Measurements from ENCODE around the gene ARHGEF16. TPM values are rescaled to one million over a fixed set of nuclear protein-coding genes. Genes with fewer than 3 reads are reported as not detected.

Gene ARHGEF16
- polyA plus RNA-seq, 1 experiment, result not detected

DNA sequence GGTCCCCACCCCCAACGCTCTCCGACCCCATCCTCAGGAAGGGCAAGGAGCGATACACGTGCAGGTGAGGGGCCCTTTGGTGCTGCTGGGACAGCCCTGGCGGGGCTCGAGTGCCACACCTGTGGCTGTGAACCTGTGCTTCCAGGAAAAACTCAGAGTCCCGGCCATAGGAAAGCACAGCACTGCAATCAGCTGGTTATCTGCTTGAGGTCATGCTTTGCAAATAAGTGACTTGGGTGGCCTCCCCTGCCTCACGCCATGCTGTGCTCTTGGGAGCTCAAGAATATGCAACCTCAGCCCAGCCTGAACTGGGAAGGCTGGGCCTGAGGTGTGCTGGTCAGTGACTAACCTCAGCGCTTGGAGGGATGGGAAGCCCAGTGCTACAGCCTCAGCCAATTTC is 36.5 kb upstream of the ARHGEF16 start:
- CTCF ChIA-PET, result interaction anchor here (0.6 kb wide), 1 partner anchor 795 kb away, joined by 3 read pairs; no protein-coding TSS in a partner anchor
- POLR2A ChIA-PET, result no interaction called here
- H3K9me3 ChIP-seq (ENCODE audit: control insufficient read depth, insufficient read depth, low read length), result peaks cover 48% of the 10 kb centered on the region
- no peak overlapping the region for H3K4me3 ChIP-seq (ENCODE audit: low read depth, low read length)
- no peak overlapping the region for H3K27ac ChIP-seq (ENCODE audit: low read depth, low read length)
- TF ChIP-seq CTCF (IDR thresholded peaks at IDR 0.05; ENCODE audit: low read depth, low read length), result no peak
- H3K27me3 ChIP-seq (ENCODE audit: control insufficient read depth, insufficient read depth, low read length), result no peaks in the 10 kb centered on the region
- DNase-seq (ENCODE audit: low read depth, low spot score), result no peak

- no peak for TF ChIP-seq CTCF (IDR thresholded peaks at IDR 0.05; ENCODE audit: low read depth, low read length)
- Histone ChIP-seq H3K4me3 (ENCODE audit: low read depth, low read length) (no peak overlapping the region), H3K27me3 (ENCODE audit: control insufficient read depth, insufficient read depth, low read length) (peaks cover 3% of the 10 kb centered on the region), H3K9me3 (ENCODE audit: control insufficient read depth, insufficient read depth, low read length) (peaks cover 47% of the 10 kb centered on the region), H3K27ac (ENCODE audit: low read depth, low read length) (no peak overlapping the region)
- no peak for DNase-seq (ENCODE audit: low read depth, low spot score)
- ChIA-PET CTCF (no interaction called here), POLR2A (no interaction called here)
Observed at GRCh38 chr1:3418600-3418999, 35.9 kb upstream of the ARHGEF16 start.

GRCh38 chr1:3419415-3420204 is 34.9 kb upstream of the ARHGEF16 start:
- TF ChIP-seq CTCF (IDR thresholded peaks at IDR 0.05; ENCODE audit: low read depth, low read length), result no peak
- Histone ChIP-seq H3K4me3 (ENCODE audit: low read depth, low read length) (no peak overlapping the region), H3K27me3 (ENCODE audit: control insufficient read depth, insufficient read depth, low read length) (peaks cover 5% of the 10 kb centered on the region), H3K27ac (ENCODE audit: low read depth, low read length) (no peak overlapping the region), H3K9me3 (ENCODE audit: control insufficient read depth, insufficient read depth, low read length) (peaks cover 37% of the 10 kb centered on the region)
- DNase-seq (ENCODE audit: low read depth, low spot score), result no peak
- POLR2A ChIA-PET, result no interaction called here
- CTCF ChIA-PET, result interaction anchor here (0.6 kb wide), 1 partner anchor 407 kb away, joined by 3 read pairs; no protein-coding TSS in a partner anchor

GRCh38 chr1:3420218-3420951 is 34.1 kb upstream of the ARHGEF16 start:
- no peak for DNase-seq (ENCODE audit: low read depth, low spot score)
- H3K27ac ChIP-seq (ENCODE audit: low read depth, low read length), result no peak overlapping the region
- peaks cover 29% of the 10 kb centered on the region for H3K9me3 ChIP-seq (ENCODE audit: control insufficient read depth, insufficient read depth, low read length)
- CTCF ChIA-PET, result interaction anchor here (0.6 kb wide), 1 partner anchor 408 kb away, joined by 3 read pairs; no protein-coding TSS in a partner anchor
- no peak overlapping the region for H3K4me3 ChIP-seq (ENCODE audit: low read depth, low read length)
- peaks cover 5% of the 10 kb centered on the region for H3K27me3 ChIP-seq (ENCODE audit: control insufficient read depth, insufficient read depth, low read length)
- POLR2A ChIA-PET, result no interaction called here
- no peak for TF ChIP-seq CTCF (IDR thresholded peaks at IDR 0.05; ENCODE audit: low read depth, low read length)

GRCh38 chr1:3422638-3423037 is 31.8 kb upstream of the ARHGEF16 start:
- ChIA-PET CTCF (interaction anchor here (0.9 to 2.7 kb wide), 3 partner anchors 30 to 1007 kb away, joined by 3 to 14 read pairs (median 8); no protein-coding TSS in a partner anchor), POLR2A (no interaction called here)
- no peak overlapping the region for H3K4me3 ChIP-seq (ENCODE audit: low read depth, low read length)
- no peak overlapping the region for H3K27ac ChIP-seq (ENCODE audit: low read depth, low read length)
- TF ChIP-seq CTCF (IDR thresholded peaks at IDR 0.05; ENCODE audit: low read depth, low read length), result no peak
- H3K9me3 ChIP-seq (ENCODE audit: control insufficient read depth, insufficient read depth, low read length), result peaks cover 7% of the 10 kb centered on the region; the same call in 1 of the 2 replicates
- H3K27me3 ChIP-seq (ENCODE audit: control insufficient read depth, insufficient read depth, low read length), result peaks cover 5% of the 10 kb centered on the region
- no peak for DNase-seq (ENCODE audit: low read depth, low spot score)
